ENCODE data around the gene LIN37.
"Not testable (repeated sequence)": the region's sequence is repeated elsewhere in the genome, so short reads cannot be mapped to it uniquely, and the experiment has no call there.

Gene LIN37

GRCh38 chr19:35792312-35792711 lies 43.9 kb downstream of the LIN37 start:
- Histone ChIP-seq H3K36me3 (ENCODE audit: control insufficient read depth, insufficient read depth, low read length) (no peaks in the 10 kb centered on the region), H3K4me3 (replicated peaks; ENCODE audit: low read depth, low read length) (no peak overlapping the region), H3K27me3 (replicated peaks; ENCODE audit: control insufficient read depth, insufficient read depth, low read length) (no peaks in the 10 kb centered on the region)
- DNase-seq (ENCODE audit: extremely low read depth, insufficient read length), result no peak
- no peak for TF ChIP-seq CTCF (IDR thresholded peaks at IDR 0.05; ENCODE audit: insufficient read depth, low read length, poor library complexity, severe bottlenecking)

- H3K4me3 ChIP-seq (replicated peaks; ENCODE audit: low read depth, low read length), result no peak overlapping the region
- TF ChIP-seq CTCF (IDR thresholded peaks at IDR 0.05; ENCODE audit: insufficient read depth, low read length, poor library complexity, severe bottlenecking), result no peak
Measured at GRCh38 chr19:35792888-35793287, 44.5 kb downstream of the LIN37 start.

GRCh38 chr19:35793381-35794165 lies 45.2 kb downstream of the LIN37 start:
- DNase-seq (ENCODE audit: extremely low read depth, insufficient read length), result no peak
- Histone ChIP-seq H3K27me3 (replicated peaks; ENCODE audit: control insufficient read depth, insufficient read depth, low read length) (no peaks in the 10 kb centered on the region; the same call in 1 of the 2 replicates), H3K36me3 (ENCODE audit: control insufficient read depth, insufficient read depth, low read length) (no peaks in the 10 kb centered on the region), H3K4me3 (replicated peaks; ENCODE audit: low read depth, low read length) (no peak overlapping the region)
- no peak for TF ChIP-seq CTCF (IDR thresholded peaks at IDR 0.05; ENCODE audit: insufficient read depth, low read length, poor library complexity, severe bottlenecking)

More at GRCh38 chr19:35792888-35793287, 44.5 kb downstream of the LIN37 start:
- no peak for DNase-seq (ENCODE audit: extremely low read depth, insufficient read length)
- Histone ChIP-seq H3K27me3 (replicated peaks; ENCODE audit: control insufficient read depth, insufficient read depth, low read length) (no peaks in the 10 kb centered on the region; the same call in 1 of the 2 replicates), H3K36me3 (ENCODE audit: control insufficient read depth, insufficient read depth, low read length) (no peaks in the 10 kb centered on the region)

- H3K27me3 ChIP-seq (replicated peaks; ENCODE audit: control insufficient read depth, insufficient read depth, low read length); H3K4me3 ChIP-seq (replicated peaks; ENCODE audit: low read depth, low read length); H3K36me3 ChIP-seq (ENCODE audit: control insufficient read depth, insufficient read depth, low read length); DNase-seq (ENCODE audit: extremely low read depth, insufficient read length): not testable (repeated sequence)
Measured at GRCh38 chr19:35795564-35795963, 47.2 kb downstream of the LIN37 start.

- H3K27me3 ChIP-seq (replicated peaks; ENCODE audit: control insufficient read depth, insufficient read depth, low read length), result no peaks in the 10 kb centered on the region; the same call in 1 of the 2 replicates
- DNase-seq (ENCODE audit: extremely low read depth, insufficient read length), result no peak
- H3K4me3 ChIP-seq (replicated peaks; ENCODE audit: low read depth, low read length), result no peak overlapping the region
- no peak for TF ChIP-seq CTCF (IDR thresholded peaks at IDR 0.05; ENCODE audit: insufficient read depth, low read length, poor library complexity, severe bottlenecking)
- no peaks in the 10 kb centered on the region for H3K36me3 ChIP-seq (ENCODE audit: control insufficient read depth, insufficient read depth, low read length)
Measured at GRCh38 chr19:35796645-35797542, 48.5 kb downstream of the LIN37 start.

GRCh38 chr19:35797663-35798062 lies 49.3 kb downstream of the LIN37 start:
- no peak overlapping the region for H3K4me3 ChIP-seq (replicated peaks; ENCODE audit: low read depth, low read length)
- H3K27me3 ChIP-seq (replicated peaks; ENCODE audit: control insufficient read depth, insufficient read depth, low read length), result no peaks in the 10 kb centered on the region; the same call in 1 of the 2 replicates
- no peak for DNase-seq (ENCODE audit: extremely low read depth, insufficient read length)
- no peaks in the 10 kb centered on the region for H3K36me3 ChIP-seq (ENCODE audit: control insufficient read depth, insufficient read depth, low read length)
- TF ChIP-seq CTCF (IDR thresholded peaks at IDR 0.05; ENCODE audit: insufficient read depth, low read length, poor library complexity, severe bottlenecking), result no peak

All from GM06990 (cell line).